Measurements from ENCODE around the gene UBL3.

The UBL3 gene

GRCh38 chr13:29791997-29792780 is 58.2 kb downstream of the UBL3 start:
- H3K4me3 ChIP-seq (ENCODE audit: low read depth, low read length) = no peak overlapping the region
- POLR2A ChIA-PET = no interaction called here
- DNase-seq (ENCODE audit: low read depth, low spot score) = no peak
- CTCF ChIA-PET = interaction anchor here (1.1 to 2.6 kb wide), 4 partner anchors 10 to 341 kb away, joined by 3 to 12 read pairs (median 4); no protein-coding TSS in a partner anchor
- no peak for TF ChIP-seq CTCF (IDR thresholded peaks at IDR 0.05; ENCODE audit: insufficient read depth, low read length, missing control alignments)

- ChIA-PET CTCF (interaction anchor here (1.3 kb wide), 1 partner anchor 342 kb away, joined by 4 read pairs; no protein-coding TSS in a partner anchor), POLR2A (no interaction called here)
- TF ChIP-seq CTCF (IDR thresholded peaks at IDR 0.05; ENCODE audit: insufficient read depth, low read length, missing control alignments) = no peak
- H3K4me3 ChIP-seq (ENCODE audit: low read depth, low read length) = no peak overlapping the region
- no peak for DNase-seq (ENCODE audit: low read depth, low spot score)
Observed at GRCh38 chr13:29791508-29791907, 58.9 kb downstream of the UBL3 start.

- DNase-seq (ENCODE audit: low read depth, low spot score) = no peak
- ChIA-PET CTCF (interaction anchor here (1.3 to 2.7 kb wide), 3 partner anchors 325 to 372 kb away, joined by 3 to 9 read pairs (median 6); no protein-coding TSS in a partner anchor), POLR2A (no interaction called here)
- no peak for TF ChIP-seq CTCF (IDR thresholded peaks at IDR 0.05; ENCODE audit: insufficient read depth, low read length, missing control alignments)
- no peak overlapping the region for H3K4me3 ChIP-seq (ENCODE audit: low read depth, low read length)
Observed at GRCh38 chr13:29786698-29787097, 63.7 kb downstream of the UBL3 start.

GRCh38 chr13:29785978-29786377 is 64.4 kb downstream of the UBL3 start:
- CTCF ChIA-PET = interaction anchor here (0.6 to 2.7 kb wide), 5 partner anchors 15 to 372 kb away, joined by 3 to 9 read pairs (median 3); no protein-coding TSS in a partner anchor
- DNase-seq (ENCODE audit: low read depth, low spot score) = no peak
- no peak overlapping the region for H3K4me3 ChIP-seq (ENCODE audit: low read depth, low read length)
- POLR2A ChIA-PET = no interaction called here
- TF ChIP-seq CTCF (IDR thresholded peaks at IDR 0.05; ENCODE audit: insufficient read depth, low read length, missing control alignments) = no peak

- TF ChIP-seq CTCF (IDR thresholded peaks at IDR 0.05; ENCODE audit: insufficient read depth, low read length, missing control alignments) = no peak
- ChIA-PET CTCF (interaction anchor here (0.7 to 2.1 kb wide), 5 partner anchors 16 to 334 kb away, joined by 3 to 8 read pairs (median 3); no protein-coding TSS in a partner anchor), POLR2A (no interaction called here)
- H3K4me3 ChIP-seq (ENCODE audit: low read depth, low read length) = no peak overlapping the region
- DNase-seq (ENCODE audit: low read depth, low spot score) = no peak
Observed at GRCh38 chr13:29782798-29783197, 67.6 kb downstream of the UBL3 start.

GRCh38 chr13:29774830-29775229 is 75.6 kb downstream of the UBL3 start:
- POLR2A ChIA-PET = interaction anchor here (0.7 kb wide), 1 partner anchor 75 kb away, joined by 3 read pairs; no protein-coding TSS in a partner anchor
- no peak for TF ChIP-seq CTCF (IDR thresholded peaks at IDR 0.05; ENCODE audit: insufficient read depth, low read length, missing control alignments)
- no peak for DNase-seq (ENCODE audit: low read depth, low spot score)
- no peak overlapping the region for H3K4me3 ChIP-seq (ENCODE audit: low read depth, low read length)
- CTCF ChIA-PET = interaction anchor here (1.2 to 9.1 kb wide), 2 partner anchors 65 to 338 kb away, joined by 3 to 256 read pairs; no protein-coding TSS in a partner anchor
